Measurements from ENCODE around the gene RNLS.
"Not testable (repeated sequence)": the region's sequence is repeated elsewhere in the genome, so short reads cannot be mapped to it uniquely, and the experiment has no call there.

RNLS gene

DNA sequence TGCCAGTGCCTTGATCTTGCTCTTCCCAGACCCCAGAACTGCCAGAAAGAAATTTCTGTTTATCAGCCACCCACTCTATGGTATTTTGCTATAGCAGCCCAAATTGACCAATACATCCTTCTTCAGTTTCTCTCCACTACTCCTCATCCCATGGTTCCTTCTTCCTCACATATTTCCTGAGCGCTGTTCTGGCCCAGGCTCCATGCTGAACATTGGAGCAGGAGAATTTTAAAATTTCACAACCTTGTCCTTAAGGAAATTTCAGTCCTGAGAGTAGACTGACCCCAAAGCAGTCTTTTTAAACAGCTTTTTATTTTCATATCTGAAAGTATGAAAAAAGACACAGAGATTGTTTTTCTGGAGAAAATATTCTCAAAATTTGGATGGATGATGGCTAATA lies 297.1 kb downstream of the RNLS start:
- DNase-seq, result no peak

DNA sequence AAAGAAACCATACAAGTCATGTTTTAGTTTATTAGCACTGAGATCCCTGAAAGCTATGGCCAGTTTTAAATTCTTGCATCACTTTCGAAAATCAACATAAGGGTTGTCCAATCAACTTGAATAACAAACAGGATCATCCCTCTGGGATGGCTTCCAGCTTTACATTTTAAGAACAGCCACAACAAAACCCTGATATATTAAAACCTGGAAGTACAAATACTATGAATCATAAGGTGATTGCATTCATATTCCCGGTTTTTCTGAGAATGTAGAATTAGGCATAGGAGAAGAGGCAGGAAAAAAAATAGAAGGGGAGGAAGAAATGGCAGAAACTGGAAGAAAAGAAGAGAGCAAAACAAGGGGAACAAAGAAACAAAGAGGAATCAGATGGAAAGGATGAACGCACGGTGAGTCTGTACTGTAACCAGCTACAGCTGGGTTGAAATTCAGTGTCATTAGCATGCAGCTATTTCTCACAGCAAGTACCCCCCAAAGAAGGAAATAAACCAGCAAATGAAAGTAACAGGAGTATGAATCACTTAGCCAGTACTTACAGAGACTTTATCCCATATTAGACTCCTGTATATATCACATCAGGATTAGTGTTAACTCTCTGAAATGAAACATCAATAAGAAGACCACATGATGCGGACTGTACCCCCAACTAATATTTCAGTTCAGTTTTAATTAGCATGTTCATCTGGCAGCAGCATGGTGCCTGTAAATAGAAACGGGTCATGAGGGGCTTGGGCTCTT lies 301.3 kb downstream of the RNLS start:
- peak; percentile 89 for DNase-seq

DNA sequence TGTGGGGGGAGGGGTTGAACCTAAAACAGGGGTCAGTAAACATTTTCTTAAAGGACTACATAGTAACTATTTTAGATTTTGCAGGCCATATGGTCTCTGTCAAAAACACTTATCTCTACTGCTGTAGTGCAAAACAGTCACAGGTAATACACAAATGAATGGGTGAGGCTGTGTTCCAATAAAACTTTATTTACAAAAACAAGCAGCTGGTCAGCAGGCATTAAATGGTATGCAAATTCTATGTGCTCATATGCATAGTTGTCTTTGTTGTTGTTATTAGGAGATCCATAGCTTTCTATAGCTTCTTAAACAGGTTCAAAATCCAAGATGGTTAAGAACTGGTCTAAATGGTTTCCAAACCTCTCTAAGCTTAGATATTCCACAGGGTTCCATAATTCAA lies 302.6 kb downstream of the RNLS start:
- DNase-seq, result no peak

DNA sequence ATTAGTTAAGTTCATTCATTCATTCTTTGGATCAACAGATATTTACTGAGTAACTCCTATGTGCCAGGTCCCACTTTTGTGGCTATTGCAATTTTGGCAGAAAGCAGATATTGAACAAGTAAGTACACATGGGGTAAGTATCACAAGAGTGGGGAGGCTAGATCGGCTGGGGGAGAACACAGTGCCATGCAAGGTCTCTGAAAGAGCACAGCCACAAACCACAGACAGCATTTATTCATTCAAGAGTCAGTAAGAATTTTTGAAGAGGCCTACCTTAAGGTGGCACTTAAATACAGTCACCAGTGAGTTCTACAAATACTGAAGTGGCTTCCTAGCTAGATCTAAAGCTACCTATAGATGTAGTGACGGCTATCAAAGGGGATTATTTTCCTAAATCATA lies 304.2 kb downstream of the RNLS start:
- DNase-seq, result peak; percentile 26

DNA sequence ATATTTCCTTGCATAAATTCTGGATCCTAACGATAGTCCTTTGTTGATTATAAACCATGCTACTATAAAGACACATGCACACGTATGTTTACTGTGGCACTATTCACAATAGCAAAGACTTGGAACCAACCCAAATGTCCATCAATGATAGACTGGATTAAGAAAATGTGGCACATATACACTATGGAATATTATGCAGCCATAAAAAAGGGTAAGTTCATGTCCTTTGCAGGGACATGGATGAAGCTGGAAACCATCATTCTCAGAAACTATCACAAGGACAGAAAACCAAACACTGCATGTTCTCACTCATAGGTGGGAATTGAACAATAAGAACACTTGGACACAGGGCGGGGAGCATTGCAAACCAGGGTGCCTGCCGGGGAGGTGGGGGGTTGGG lies 306.2 kb downstream of the RNLS start:
- DNase-seq, result not testable (repeated sequence)

DNA sequence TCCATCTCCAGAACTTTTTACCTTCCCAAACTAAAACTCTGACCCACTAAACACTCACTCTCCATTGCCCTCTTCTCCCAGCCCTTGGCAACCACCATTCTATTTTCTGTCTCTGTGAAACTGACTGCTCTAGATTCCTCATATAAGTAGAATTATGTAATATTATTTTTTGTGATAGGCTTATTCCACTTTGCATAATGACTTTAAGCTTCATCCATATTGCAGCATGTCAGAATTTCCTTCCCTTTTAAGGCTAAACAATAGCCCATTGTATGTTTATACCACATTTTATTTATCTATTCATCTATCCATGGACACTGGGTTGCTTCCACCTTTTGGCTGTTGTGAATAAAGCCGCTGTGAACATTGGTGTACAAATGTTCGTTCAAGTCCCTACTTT lies 308.8 kb downstream of the RNLS start:
- no peak for DNase-seq

DNA sequence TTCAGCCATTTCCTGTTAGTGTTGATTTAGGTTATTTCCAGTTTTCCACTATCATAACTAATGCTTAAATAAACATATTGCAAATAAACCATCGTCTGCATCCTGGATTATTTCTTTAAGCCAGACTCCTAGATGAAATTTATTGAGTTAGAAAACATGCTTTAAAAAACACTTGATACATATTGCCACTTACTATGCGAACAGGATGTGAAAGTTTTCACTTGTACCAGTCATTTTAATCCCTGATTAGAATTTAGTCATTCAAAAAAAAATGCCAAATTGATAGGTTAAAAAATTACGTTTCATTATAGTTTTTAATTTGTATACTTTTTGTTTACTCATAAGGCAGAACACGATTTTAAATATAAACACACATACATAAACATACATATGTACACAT lies 309.6 kb downstream of the RNLS start:
- DNase-seq, result no peak

DNA sequence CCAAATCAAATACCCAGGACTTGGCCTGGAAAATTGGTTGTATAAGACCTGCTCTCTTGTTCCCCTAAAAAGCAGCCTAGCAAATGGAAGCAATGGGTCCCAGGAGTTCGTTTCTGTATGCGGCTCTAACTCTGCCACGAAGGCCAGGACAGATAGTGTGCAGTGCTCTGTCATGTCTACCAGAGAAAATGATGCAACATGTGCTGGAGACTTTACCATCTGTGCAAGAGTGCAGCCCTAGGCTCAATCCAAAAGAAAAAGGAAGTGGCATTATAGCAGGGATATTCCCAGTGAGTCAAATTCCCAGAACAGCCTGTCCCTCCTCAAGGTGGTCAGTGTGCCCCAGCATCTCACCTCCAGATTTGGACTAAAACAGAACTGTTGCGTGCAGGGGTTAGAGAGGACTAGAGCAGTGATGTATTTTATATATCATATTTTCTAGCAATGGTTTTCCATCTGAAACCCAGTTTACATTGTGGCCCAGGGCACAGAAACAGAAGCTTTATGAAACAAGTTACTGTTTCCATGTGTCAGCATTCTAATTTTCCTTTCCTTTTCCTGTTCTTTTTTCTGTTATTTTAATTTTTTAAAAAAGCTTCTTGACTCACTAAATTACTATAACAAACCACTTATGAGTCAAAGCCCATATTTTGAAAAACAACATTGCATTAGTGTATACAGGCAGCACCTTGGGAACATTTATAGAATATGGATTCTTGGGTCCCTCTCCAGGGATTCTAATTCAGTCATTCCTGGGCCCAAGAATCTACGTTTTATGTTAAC lies 311.2 kb downstream of the RNLS start:
- peak; percentile 54 for DNase-seq

DNA sequence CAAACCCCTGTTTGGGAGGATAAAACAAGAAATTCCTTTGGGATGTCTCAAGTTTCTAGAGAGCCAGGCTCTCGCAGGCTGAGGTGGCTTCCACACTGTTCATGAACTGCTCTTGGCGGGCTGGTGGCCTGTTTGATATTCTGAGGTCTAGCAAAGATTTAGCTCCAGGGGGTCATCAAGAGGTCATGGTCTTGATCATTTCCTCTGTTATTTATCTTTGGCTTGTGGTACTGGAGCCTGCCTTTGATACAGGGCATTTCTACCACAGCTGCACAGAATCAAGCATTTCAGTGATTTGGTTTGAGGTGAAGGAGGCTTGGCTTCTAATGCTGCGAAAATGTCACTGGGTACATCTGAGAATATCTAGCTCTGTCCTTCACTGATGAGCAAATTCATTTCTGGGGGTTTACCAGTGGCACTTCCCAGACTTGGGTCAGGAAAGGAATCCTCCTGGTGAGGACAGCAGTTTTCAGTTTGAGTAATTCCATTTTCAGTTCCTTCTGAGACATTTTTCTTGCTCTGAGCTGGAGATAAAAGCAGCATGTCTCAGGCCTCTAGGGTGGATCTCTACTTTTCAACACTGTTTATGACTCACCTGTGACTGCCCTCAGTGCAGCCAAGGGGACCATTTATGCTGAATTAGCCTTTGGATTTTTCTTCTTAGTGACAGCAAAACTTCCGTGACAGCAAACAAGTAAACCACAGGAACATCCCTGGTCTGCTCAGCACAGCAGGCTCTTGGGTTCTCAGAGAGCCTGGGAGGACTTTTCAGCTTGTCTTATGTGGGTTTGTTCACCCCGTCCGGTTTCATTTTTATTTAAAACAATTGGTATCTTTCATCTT lies 312.0 kb downstream of the RNLS start:
- peak; percentile 90 for DNase-seq

DNA sequence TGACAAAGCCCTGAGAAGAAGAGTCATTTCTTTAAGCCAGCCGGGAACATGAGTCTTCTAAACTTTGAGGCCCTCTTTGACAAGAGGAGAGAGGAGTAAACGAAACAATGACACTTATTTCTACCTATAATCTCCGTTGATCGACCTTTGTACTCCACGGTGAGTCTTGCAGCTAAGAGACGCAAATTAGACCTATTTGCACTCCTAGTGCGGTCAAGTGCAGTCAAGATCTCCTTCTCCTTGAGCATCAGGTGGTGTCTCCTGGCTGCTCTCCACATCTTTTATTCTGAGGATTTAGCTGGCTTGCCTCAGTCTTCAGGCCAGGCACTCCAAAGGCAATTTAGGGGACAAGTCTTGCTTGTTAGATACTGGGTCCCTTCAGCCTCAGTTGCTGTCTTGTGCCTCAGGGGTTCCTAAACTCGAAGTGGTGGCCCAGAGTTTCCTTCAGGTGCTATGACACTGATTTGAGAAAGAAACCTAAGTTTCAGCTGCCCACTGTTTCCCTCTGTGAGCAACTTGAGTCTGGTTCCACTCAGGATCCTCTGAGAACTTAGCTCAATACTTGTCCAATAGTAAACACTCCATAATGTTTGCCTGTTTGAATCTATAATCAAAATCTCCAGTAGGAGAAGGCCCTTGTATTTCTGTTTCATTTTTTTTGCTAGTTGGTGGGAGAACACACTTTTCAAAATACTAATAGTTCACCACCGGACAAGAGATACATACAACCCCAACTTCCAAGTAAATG lies 312.9 kb downstream of the RNLS start:
- no peak for DNase-seq

DNA sequence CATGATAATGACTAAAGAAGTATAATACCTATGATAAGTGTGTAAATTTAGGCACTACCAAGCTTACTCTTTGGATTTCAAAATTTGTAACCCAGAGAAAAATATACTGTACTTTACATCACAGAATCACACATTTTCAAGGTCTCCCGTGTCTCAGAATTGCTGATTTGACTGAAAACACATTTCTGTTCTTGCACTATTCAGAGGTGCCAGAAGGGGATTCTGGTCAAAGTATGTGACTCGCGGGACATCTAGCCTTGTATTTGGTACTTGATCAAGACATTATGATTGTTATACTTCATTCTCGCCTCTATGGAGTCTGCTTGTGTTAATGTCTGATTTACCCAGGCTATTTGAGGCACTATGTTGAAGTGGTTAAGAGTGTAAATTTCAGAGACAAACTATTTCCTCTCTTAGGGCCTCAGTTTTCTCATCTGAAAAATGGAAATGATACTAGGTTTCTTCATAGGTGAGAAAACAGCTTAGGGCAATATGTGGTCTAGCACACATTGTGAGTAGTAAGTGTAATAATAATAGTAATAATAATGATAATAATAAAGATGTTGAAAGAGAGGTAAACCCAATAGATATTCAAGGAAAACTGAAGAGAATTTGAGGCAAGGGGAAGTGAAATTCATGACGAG lies 320.4 kb downstream of the RNLS start:
- no peak for DNase-seq

DNA sequence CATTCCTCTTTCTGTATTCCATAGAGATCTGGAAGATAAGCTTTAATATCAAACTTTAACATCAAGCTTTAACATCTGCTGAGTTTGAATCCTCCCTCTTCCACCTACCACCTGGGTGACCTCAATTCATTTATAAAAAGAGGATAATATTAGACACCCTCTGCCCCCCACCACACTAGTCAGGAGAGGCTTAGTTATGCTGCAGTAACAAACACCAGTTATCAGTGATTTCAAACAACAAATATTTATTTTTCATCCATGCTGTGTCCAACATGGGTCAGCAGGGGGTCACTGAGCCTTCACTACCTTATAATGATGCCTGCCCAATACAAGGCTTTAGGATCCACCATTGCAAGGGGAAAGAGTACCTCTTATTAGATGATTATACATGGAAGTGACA lies 322.0 kb downstream of the RNLS start:
- DNase-seq, result no peak

DNA sequence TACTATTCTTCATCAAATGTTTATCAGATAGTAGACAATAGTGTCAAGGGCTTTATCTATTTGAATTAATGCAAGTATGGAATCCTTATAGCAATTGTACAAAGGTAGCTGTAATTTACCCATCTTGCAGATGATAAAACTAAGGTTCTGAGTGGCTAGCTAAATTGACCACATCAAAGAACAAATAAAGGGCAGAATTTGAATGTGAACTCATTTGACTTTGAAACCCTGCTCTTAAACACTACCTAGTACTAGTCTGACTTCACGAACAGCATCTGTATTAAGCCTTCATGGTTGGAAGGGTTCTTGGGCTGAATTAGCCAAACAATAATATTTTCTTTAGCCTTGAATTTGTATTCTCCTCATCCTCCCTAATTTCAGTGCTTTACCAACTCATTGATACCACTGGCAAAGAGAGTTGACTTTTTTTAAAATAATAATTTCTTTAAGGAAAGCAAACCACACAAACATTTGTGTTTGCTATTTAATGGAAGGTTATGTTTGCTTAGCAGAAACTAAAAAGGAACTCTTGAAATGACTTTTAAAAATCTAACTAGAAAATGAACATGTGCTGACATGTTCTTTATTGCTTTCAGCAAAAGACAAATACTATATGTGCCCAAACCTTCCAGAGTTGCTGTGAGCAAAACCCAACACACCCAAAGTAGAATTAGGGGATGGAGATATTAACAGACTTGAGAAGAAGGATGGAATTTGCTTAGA lies 322.6 kb downstream of the RNLS start:
- no peak for DNase-seq

DNA sequence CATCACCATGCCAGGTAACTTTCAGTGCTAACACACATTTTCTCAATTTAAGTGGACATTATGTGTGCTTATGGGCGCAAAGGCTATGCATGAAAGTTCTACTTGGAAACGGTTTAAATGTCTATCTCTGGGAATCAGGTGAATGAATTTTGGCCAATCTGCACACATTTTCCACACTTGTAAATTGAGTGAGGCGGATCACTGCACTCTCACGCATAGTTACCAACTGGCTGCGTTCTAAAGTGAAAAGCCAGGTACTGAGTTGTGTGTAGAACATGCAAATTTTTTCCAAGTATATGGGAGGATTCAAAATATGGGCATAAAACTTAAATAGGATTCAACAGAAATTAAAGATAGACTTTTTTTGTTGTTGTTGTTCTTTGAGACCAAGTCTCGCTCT lies 323.7 kb downstream of the RNLS start:
- DNase-seq, result no peak

DNA sequence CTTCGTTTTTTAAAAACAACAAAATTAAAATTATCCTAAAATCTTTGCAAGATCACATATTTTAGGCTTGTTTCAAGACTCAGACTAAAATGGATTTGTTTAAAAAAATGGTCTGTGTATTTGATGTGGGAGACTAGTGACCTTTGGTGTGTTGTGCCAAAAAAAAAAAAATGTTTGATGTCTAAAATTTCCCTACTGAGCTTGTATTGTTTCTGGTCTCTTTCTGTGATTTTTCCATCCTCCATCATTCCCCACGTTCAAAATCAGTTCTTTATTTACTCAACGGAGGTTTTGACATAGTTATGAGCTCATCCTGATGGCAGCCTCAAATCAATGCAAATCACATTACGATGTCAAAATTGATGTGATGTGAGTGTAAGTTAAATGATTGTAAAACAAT lies 326.2 kb downstream of the RNLS start:
- no peak for DNase-seq

DNA sequence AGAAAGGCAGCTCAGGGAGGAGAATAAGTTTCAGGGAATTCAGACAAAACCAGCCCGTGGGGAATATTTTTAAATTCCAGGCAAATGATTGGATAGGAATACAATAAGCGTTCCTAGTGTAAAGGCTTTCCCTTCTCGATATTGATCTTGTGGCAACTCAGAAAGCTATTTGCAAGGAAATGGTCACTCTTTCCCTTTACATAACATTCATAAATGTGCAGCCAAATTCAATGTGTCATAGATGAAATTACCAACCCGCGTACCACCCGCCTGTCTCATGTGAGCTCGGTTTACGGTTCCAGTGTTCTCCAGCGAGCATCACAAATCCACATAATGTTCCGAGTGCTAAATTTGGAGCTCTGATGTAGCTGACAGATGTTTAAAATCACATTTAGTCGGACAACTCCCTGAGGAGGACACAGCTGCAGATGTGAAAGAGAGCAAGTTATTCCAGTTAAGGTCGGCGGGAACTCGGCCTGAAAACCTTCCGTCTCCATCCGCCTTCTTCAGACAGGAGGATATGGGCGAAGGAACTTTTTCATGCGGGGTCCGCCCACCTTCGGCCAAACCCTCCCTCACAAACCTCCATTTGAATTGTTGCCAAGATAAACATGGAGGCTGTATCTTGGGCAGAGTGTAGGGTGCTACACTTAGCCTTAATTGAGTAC lies 327.0 kb downstream of the RNLS start:
- DNase-seq, result no peak

DNA sequence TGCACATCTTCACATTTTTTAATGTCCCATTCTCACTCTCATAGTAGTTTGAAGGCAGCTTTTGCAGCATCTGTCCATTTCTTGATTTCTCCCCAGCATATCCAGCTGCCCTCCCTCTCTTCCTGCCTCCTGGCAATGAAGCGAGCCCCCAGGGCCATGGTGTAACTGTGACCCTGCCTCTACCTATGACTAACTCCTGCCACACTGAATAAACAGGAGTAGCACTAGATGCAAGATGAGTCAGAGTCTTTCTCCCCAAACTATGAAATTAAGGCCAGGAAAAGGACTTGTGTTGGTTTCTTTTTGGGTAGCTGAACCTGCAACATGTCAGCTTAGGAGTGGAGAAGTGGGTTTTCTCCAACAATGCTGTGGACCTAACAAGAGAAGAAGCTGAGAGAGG lies 329.0 kb downstream of the RNLS start:
- peak; percentile 84 for DNase-seq

DNA sequence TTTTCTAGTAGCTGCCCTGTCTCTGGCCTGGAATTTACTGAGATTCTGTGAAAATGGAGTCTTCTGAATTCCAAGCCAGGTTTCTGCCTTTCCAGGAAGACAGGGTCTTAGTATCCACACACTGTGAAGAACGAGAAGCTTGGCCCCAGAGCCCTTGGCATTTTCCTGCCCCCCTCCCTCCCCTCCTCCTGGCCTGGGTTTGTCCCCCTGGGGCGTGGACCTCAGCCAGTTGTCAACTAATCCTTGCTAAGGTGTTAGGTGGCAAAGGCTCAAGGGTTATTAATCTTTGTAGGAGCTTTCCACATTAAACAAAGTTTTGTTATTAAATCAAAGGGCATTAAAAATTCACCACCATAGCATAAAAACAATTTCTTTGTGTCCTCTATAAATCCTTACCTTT lies 329.5 kb downstream of the RNLS start:
- no peak for DNase-seq

DNA sequence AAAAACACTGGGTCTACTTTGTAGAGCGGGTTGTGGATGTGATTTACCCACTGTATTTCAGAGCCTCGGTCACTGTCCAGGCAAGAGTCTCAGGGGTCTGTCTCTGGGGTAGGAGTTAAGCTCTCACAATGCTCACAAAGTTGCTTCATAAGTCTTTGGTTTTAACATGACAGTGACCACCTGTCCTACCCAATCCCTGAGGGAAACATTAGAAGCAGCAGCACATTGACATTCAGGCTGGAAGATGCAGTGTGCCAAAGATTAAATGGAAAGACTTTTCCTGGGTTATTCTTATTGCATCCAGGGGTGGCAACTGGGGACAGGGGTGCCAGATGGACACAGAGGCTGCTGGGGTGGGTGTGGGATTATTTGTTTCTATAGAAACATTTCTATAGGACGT lies 330.0 kb downstream of the RNLS start:
- DNase-seq, result no peak

DNA sequence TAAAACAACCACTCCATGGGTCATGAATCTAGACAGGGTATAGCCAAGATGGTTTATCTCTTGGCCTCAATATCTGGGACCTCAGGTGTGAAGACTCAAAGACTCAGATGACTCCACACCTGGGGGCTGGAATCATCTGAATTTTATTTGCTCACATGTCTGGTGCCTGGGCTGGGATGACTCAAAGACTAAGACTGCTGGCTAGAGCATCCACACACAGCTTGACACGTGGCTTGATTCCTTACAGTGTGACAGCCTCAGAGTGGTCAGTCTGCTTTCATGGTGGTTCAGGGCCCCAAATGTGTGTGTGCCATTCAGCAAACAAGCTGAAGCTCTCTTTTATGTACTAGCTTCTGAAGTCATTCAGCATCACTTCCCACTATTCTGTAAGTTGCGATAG lies 333.7 kb downstream of the RNLS start:
- no peak for DNase-seq

DNA sequence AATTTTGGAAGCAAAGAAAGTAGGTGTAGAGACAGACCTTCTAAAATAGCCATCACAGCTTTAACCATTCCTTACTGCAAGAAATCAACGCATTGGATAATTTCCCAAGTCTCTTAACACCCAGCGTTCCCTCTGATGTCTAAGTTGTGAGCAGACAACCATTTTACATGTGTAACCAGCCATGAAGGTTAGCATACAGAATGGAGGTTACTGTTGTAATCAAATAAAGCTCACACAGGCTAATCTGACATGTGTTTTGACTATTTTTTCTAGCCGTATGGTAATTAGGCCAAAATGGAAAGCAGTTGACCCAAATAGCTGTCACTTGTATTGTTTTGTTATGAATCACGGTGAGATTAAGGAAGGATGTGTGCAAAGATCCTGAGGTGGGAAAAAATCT lies 336.4 kb downstream of the RNLS start:
- no peak for DNase-seq

Data from fibroblast of skin of right biceps (primary cell).